Peyer's patch (tissue), 4 donors: ENCODE results near the gene ELMOD3.

Source experiments
- POLR2A ChIP-seq, 2 donors: fragments of 450-650 bp; IDR thresholded peaks; one replicate each; pipeline ENCODE4 v1.5.1; 2017; ENCODE audit warnings: antibody characterized with exemption in 2 of 2, mild to moderate bottlenecking in 2 of 2, moderate library complexity in 2 of 2
- TF ChIP-seq, protein P1 (sequence below), 6 experiments: fragments of 450-650 bp in 4 of 6; fragments of 200-600 bp in 2 of 6; sonication (generic) in 1 of 6; IDR thresholded peaks; one replicate each; pipeline ENCODE4 v1.5.1; 2017 to 2019; ENCODE audit warnings: antibody characterized with exemption in 6 of 6, mild to moderate bottlenecking in 3 of 6, moderate library complexity in 1 of 6

DNA sequence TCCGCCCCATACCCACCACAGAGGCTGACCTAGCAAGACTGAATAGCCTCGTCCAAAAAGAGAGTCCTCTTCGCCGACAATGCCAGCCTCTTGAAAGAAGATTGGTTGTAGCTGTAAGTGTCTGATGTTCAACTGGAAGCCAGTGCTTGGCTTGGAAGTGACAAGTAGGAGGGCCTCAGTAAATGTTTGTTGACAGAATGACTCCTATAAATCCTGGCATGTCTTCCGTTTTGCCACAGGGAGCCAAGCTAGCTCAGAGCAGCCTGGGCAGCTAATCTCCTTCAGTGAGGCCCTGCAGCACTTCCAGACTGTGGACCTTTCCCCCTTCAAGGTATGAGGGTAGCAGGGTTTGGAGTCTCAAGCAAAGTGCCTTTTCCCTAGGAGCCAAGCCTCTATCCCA, 14.9 kb downstream of the ELMOD3 start:
- TF ChIP-seq, protein P1, sequence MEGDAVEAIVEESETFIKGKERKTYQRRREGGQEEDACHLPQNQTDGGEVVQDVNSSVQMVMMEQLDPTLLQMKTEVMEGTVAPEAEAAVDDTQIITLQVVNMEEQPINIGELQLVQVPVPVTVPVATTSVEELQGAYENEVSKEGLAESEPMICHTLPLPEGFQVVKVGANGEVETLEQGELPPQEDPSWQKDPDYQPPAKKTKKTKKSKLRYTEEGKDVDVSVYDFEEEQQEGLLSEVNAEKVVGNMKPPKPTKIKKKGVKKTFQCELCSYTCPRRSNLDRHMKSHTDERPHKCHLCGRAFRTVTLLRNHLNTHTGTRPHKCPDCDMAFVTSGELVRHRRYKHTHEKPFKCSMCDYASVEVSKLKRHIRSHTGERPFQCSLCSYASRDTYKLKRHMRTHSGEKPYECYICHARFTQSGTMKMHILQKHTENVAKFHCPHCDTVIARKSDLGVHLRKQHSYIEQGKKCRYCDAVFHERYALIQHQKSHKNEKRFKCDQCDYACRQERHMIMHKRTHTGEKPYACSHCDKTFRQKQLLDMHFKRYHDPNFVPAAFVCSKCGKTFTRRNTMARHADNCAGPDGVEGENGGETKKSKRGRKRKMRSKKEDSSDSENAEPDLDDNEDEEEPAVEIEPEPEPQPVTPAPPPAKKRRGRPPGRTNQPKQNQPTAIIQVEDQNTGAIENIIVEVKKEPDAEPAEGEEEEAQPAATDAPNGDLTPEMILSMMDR (IDR thresholded peaks at IDR 0.05), result no peak
- no peak for TF ChIP-seq POLR2A (IDR thresholded peaks at IDR 0.05)
